Measurements from ENCODE around the gene LRRC71.

Gene LRRC71

DNA sequence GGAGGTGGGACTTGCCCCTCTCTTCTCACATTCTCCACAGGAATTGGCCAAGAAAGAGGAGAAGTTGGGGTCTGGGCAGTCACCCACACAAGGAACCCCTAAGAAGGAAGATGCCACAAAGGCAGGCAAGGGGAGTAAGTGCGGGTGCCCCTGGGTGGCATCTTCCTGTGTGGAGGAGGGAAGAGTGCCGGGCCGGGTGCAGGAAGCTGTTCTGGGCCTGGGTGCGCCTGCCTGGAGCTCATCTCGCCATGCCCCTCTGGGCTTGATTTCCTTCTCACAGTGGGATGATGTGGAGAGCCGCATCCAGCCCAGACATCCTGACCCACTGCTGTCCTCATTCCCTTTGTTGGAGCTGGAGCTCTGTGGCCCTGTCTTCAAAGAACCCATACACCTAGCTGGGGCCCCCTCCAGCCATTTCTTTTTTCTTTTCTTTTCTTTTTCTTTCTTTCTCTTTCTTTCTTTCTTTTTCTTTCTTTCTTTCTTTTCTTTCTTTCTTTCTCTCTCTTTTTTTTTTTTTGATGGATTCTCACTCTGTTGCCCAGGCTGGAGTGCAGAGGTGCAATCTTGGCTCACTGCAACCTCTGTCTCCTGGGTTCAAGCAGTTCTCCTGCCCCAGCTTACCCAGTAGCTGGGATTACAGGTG, 9.3 kb downstream of the LRRC71 start:
- no peak for DNase-seq

DNA sequence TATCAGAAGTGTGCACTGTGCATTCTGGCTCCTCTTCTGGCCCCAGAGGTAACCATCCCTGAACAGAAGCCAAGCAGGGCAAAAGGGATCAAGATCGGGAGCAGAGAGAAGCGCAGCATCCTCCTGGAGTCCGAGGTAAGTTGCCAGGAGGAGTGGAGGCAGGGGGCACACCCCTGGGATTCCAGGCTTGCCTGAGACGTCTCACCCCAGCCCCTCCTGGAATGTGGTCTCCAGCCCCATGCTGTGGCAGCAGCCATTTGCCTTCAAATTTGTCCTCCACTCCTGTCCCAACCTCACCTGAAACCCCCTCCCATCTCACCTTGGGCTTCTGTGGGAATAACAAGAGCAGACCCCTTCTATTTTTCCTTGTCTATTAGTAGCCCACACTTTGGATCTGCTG, 10.1 kb downstream of the LRRC71 start:
- no peak for DNase-seq

DNA sequence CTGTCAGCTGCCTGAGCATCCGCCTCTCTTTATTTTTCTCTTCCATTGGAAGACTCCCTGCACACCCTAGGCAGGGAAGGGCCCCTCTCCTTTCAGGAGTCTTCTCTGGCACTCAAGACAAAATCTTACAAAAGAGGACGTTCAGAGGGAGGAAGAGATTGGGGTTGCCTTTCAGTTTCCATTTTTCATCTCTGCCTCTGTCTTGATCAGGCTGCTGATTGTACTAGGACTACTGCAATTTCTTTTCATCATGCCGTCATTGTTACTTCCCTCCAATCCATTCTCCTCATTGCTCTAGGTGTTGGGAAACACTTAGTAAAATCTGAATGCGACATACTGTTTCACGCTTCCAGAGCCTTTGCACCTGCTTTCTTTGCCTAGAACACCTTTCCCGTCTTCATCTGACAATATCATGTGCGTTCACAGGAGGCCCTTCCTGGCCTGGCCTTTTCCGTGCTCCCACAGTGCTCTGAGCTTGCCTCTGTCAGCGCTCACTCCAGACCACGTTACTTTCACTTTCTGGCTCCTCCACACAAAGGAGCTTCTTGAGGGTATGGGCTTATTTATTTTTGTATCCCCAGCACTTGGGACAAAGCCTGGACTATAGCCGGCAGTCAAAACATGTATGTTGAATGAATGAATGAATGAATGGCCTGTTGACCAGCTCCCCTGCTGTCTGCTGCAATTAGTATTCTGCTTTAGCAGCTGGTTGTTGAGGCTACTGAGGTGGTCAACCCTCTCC, 10.9 kb downstream of the LRRC71 start:
- DNase-seq = no peak

DNA sequence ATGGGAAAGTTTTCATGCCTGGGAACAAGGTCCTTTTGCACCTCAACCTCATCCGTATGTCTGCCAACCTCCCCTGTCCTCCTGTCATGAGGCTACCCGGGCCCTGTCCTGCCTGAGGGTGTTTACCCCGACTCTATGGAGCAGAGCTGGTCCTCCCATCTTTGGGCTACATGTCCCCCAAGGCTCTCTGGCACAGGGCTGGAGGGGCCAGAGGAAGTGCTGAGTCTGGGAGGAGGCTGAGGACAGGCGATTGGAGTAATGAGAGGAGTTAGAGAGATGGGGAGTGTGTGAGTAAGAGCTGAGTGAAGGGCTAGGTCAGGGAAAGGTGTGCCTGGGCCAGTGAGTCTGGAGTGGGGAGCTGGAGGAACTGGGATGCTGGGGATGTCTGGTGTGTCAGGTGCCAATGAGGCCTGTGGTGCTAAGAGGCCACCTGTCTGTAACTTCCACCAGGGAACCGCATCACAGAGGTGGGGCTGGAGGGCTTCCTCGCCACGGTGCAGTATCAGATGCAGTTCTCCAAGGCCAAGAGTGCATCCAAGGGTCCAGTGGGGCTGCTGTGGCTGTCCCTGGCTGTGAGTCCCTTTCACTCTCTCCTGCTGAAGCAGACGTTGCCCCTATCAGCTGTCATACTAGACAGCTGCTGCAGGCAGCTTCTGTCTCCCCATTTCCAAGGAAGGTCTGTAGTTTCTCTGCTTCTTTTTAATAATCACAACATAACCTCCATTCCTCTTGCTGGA, 11.7 kb downstream of the LRRC71 start:
- DNase-seq = no peak

DNA sequence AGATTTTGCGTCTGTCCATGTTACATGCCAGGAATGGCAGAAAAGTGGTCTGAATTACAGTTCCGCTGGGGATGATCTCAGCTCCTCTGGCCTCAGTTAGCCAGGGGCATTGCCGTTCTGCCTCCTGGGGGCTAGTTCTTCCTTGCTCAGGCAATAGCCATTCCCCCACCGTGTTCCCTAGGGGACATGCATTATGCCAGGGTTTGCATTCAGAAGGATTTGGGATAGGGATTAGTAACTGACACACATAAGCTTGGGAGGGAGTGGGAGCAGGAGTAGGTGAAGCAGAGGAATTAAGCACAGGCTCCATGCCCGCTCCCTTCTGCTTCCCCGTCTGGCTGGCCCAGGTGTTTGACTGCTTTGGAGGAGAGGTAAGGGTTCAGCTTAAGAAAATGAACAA, 12.7 kb downstream of the LRRC71 start:
- DNase-seq = no peak

DNA sequence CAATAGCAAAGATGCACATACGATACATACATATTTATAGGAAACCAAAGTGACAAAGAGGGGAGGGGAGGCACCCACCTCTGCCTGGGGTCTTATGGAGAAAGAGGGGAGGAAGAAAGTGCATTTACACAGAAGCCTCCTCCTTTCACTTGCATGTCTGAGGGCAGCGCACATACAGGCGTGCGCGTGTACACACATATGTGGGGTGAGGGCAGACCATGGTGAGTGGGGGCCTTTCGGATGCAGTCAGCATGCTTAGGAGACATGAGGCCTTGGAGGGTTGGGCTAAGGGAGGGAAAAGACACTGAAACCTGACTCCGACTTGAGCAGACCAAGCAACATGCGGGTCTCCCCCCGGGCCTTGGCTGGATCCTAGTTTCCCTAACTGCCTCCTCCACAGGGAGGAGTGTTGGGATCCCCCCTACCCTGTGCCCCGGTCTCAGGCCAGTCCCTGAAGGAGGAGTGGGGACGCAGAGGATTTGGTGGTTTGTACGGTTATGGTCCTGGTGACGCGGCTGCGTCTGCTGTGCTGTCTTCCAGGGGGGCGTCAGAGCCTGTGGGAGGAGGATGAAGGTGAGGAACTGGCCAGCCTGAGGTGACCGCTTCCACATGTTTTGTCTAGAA, 15.2 kb downstream of the LRRC71 start:
- DNase-seq = no peak

DNA sequence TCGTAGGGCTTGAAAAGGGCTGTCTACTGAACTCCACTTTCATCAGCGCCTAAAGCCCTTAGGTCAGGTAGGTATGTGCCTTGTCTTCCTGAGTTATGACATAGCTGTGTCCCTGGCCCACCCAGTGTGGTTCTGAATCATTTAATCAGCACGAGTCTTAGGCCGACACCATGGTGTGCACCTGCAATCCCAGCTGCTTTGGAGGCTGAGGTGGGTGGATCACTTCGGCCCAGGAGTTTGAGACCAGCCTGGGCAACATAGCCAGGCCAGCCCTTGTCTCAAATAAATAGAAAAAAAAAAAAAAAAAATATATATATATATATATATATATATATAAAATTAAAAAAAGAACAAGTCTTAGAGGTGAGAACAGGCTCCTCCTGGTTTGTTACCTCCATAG, 15.8 kb downstream of the LRRC71 start:
- DNase-seq = no peak

DNA sequence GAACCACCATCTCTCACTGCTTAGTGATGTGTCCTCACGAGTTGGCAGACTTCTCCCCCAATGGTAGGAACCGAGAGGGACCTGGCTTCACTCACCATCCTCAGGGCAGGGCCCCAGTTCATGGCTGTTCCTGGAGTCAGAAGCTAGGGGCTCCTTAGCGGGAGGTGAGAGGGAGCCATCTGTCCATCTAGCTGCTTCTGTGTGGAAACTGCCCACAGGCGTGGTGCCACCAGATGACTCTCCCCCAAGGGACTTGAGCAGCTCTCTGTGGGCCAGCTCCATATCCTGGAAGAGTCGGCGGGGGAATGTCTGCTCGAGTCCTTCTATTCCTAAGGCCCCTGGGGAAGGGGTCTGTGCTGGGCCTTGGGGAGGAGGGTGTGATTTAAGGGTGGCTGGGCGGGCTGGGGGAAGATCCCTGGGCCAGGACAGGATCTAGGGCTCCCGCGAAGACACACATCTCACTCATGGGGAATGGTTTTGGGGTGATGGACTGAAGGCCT, 16.3 kb downstream of the LRRC71 start:
- no peak for DNase-seq

GRCh38 chr1:156937883-156938282, 17.5 kb downstream of the LRRC71 start:
- DNase-seq = no peak

- no peak for DNase-seq
Measured at GRCh38 chr1:156938813-156939212, 18.4 kb downstream of the LRRC71 start.

DNA sequence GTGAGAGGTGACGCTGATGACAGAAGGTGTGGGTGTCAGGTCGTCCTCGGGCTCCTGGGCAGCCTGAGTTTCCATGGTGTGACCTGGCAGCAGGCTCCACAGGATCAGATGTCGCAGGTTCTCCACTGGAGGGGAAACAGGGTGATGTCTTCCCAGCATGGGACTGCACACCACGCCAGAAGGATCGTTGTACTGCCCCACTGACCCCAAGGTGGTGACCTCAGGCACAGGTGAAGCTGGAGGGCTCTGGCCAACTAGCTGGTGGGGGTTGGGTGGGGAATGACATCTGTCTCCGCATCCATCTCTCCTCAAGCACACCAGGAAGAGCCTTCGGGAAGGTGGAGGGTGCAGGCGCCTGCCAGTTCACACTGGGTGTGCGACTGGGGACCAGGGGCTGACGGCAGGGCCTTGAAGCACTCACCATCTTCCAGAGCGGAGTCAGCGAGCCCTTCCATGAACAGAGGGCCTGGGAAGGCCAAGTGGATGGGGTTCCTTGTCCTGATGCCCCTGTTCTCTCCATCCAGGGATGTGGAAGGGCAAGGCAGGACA, 19.4 kb downstream of the LRRC71 start:
- no peak for DNase-seq

GRCh38 chr1:156941675-156942074, 21.2 kb downstream of the LRRC71 start:
- DNase-seq = no peak

GRCh38 chr1:156942176-156942575, 21.7 kb downstream of the LRRC71 start:
- no peak for DNase-seq

DNA sequence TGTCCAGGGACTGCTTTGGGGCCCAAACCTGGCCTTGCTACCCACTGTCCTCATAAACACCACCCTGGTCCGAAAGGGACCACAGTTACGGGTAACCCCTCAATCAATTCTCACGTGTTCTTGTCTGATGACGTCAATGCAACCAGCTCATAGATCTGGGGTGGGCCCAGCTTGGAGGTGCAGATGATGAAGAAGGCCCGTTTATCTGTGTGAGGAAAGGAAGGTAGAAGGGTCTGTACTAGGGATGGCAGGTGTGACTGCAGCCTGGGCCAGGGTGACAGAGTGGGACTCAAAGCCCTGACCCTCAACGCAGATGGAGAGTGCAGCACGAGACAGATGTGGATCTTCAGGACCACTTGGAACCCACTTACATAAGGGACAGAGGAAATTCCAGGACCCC, 22.1 kb downstream of the LRRC71 start:
- DNase-seq = no peak

- DNase-seq = no peak
Measured at GRCh38 chr1:156943756-156944155, 23.3 kb downstream of the LRRC71 start.

DNA sequence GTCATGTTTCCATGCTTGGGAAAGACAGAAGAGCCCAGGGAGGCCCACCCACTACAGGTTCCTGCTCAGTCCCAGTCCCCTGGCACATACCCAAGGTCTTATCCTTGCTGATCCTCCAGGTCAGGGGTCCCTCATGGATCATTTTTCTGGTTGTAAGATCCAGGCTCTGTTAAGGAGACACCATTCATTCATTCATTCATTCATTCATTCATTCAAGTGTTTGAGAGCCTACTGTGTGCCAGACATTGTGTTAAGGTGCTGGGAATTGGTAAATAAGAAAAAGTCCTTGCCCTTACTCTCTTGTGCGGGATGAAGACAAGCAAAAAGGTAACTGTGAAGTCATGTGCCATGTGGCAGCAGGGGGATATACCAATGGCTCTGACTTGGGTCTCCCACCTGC, 23.8 kb downstream of the LRRC71 start:
- no peak for DNase-seq

- no peak for DNase-seq
Measured at GRCh38 chr1:156944848-156945247, 24.4 kb downstream of the LRRC71 start.

GRCh38 chr1:156945881-156946661, 25.6 kb downstream of the LRRC71 start:
- DNase-seq = no peak

DNA sequence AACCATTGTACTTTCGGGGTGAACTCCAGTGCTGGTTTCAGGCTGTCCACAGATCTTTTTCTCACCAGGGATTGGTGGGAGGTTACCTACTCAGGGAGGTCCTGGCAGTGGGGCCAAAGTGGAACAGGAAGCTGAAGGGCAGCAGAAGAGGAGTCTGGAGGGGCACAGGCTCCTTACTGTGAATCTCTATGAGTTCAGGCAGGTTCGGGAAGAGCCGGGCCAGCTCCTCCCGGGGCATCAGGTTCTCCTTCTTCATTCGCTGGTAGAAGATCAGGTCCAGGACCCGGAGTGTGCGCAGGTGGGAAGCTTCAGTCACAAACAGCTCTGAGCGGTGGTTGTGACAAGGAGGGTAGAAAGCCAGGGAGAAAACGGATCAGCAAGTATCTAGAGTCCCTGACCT, 26.7 kb downstream of the LRRC71 start:
- no peak for DNase-seq

DNA sequence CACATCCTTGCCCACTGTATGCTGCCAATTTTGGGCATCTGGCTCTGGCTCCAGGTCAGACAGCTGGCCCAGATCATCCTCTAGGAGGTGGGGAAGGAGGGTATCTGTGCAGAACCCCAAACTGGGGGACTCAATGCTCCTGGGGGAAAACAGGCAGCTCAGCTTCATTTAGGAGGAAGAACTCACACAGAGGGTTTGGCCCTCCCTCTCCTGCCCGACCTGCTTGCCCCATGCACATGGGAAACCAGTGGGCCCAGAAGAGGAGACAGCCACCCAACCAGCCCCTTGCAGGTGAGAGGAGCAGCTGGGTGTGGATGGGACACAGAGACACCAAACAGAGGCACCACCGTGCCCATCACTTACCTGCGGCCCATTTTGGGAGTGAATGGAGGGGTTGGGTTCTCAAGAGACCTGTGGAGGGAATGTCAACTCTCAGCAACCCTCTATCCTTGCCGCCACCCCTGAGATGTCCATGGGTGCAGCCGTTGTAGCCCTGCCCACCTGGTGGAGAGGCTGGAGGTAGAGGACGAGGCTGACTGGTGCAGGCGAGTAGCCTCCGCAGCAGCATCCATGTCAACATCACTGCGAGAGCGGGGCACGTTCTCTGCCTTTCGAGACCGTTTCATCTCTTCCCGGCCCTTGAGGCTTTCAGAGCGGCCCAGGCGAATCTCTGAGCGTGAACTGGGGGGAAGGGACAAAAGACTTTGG, 27.5 kb downstream of the LRRC71 start:
- no peak for DNase-seq

DNA sequence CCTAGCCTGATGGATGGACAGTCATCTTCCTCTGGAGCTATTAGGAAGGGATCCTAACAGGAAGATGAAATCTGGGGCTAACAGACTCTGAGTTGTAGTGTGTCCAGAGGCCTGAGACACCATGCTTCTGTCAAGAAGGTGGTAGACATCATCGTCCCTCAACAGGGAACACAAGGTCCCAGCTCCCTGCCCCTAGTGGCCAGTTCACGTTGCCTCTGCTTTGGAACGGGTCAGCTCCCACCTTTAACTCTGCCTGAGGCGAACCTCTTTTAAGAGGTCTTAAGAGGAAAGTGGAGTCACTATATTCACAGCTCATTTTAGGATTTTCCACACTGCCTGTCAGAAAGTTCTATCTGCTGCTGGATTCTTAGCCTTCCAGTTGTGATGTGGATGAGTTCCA, 28.3 kb downstream of the LRRC71 start:
- no peak for DNase-seq

- DNase-seq = no peak
Measured at GRCh38 chr1:156949127-156949526, 28.7 kb downstream of the LRRC71 start.
